ENCODE measurements around the gene TSN. TPM values are rescaled to one million over a fixed set of nuclear protein-coding genes. Genes with fewer than 3 reads are reported as not detected.
"Not testable (repeated sequence)": the region's sequence is repeated elsewhere in the genome, so short reads cannot be mapped to it uniquely, and the experiment has no call there.

TSN gene
- total and polyA plus RNA-seq, 5 donors from 2014 or later, result 61.9 to 99.4 (median 90.7) TPM

DNA sequence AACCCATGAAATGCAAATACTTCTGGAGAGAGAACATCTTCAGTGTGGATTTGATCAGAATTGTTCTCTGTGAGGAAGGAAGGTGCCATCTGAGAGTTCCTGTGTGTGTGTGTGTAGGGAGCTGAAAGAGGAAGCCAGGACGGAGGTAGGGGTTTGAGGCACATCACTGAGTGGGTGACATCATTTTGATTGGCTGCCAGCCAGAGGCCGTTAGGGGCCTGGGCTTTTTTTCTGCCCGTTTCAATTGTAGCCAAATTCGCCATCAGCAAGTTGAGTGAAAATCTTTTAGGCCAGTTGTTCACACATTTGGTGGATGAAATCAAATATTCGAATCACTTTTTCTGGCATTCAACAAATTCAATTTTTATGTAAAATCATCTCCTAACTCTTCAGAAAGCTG is 48.9 kb downstream of the TSN start:
- no peak for ATAC-seq (ENCODE audit: low read depth in 2 of 2)

GRCh38 chr2:121804997-121805765 is 49.7 kb downstream of the TSN start:
- H3K27ac Mint-ChIP-seq, result no peak overlapping the region

More for the DNA sequence above, 48.9 kb downstream of the TSN start:
- peaks cover 0 to 4% (median 0%) of the 10 kb centered on the region in 4 donors for H3K4me1 Mint-ChIP-seq
- no peaks in the 10 kb centered on the region for H3K4me1 ChIP-seq (ENCODE audit: control insufficient read depth, insufficient read depth, low read length, poor library complexity, severe bottlenecking)
- H3K4me3 ChIP-seq (ENCODE audit: low read depth, low read length), result no peak overlapping the region
- no peak overlapping the region for H3K27ac ChIP-seq (ENCODE audit: insufficient read depth, low read length, poor library complexity, severe bottlenecking)
- H3K36me3 Mint-ChIP-seq, result no peaks in the 10 kb centered on the region
- H3K9me3 ChIP-seq (ENCODE audit: control insufficient read depth in 2 of 2, low read length in 2 of 2), result peaks cover 0 to 6% of the 10 kb centered on the region in 2 experiments
- peaks cover 0 to 24% (median 6%) of the 10 kb centered on the region in 7 donors for H3K9me3 Mint-ChIP-seq
- no peak overlapping the region for H3K4me3 Mint-ChIP-seq
- H3K36me3 ChIP-seq (ENCODE audit: control insufficient read depth, insufficient read depth, low read length), result no peaks in the 10 kb centered on the region
- peaks cover 4% of the 10 kb centered on the region for H3K27me3 ChIP-seq (ENCODE audit: control insufficient read depth, insufficient read depth, low read length)
- H3K27me3 Mint-ChIP-seq, result peaks cover 40% of the 10 kb centered on the region
- H3K27ac Mint-ChIP-seq, result no peak overlapping the region
- no peak for DNase-seq

GRCh38 chr2:121805766-121806143 is 50.3 kb downstream of the TSN start:
- H3K36me3 ChIP-seq (ENCODE audit: control insufficient read depth, insufficient read depth, low read length), result no peaks in the 10 kb centered on the region
- no peak overlapping the region for H3K4me3 ChIP-seq (ENCODE audit: low read depth, low read length)
- Mint-ChIP-seq H3K27me3 (peaks cover 33% of the 10 kb centered on the region), H3K9me3 (peaks cover 0 to 15% (median 6%) of the 10 kb centered on the region in 7 donors), H3K36me3 (no peaks in the 10 kb centered on the region), H3K27ac (no peak overlapping the region), H3K4me1 (peaks cover 0 to 4% (median 0%) of the 10 kb centered on the region in 4 donors), H3K4me3 (no peak overlapping the region)
- peaks cover 0 to 6% of the 10 kb centered on the region in 2 experiments for H3K9me3 ChIP-seq (ENCODE audit: control insufficient read depth in 2 of 2, low read length in 2 of 2)
- peaks cover 4% of the 10 kb centered on the region for H3K27me3 ChIP-seq (ENCODE audit: control insufficient read depth, insufficient read depth, low read length)
- H3K4me1 ChIP-seq (ENCODE audit: control insufficient read depth, insufficient read depth, low read length, poor library complexity, severe bottlenecking), result no peaks in the 10 kb centered on the region
- H3K27ac ChIP-seq (ENCODE audit: insufficient read depth, low read length, poor library complexity, severe bottlenecking), result no peak overlapping the region
- ATAC-seq (ENCODE audit: low read depth in 2 of 2) (no peak), DNase-seq (no peak)

More at GRCh38 chr2:121804997-121805765, 49.7 kb downstream of the TSN start:
- Mint-ChIP-seq H3K36me3 (no peaks in the 10 kb centered on the region), H3K9me3 (peaks cover 0 to 20% (median 6%) of the 10 kb centered on the region in 7 donors), H3K27me3 (peaks cover 36% of the 10 kb centered on the region), H3K4me1 (peaks cover 0 to 4% (median 0%) of the 10 kb centered on the region in 4 donors), H3K4me3 (no peak overlapping the region)
- no peak for ATAC-seq (ENCODE audit: low read depth in 2 of 2)
- H3K4me3 ChIP-seq (ENCODE audit: low read depth, low read length), result no peak overlapping the region
- peaks cover 4% of the 10 kb centered on the region for H3K27me3 ChIP-seq (ENCODE audit: control insufficient read depth, insufficient read depth, low read length)
- H3K4me1 ChIP-seq (ENCODE audit: control insufficient read depth, insufficient read depth, low read length, poor library complexity, severe bottlenecking), result no peaks in the 10 kb centered on the region
- no peak for DNase-seq
- H3K36me3 ChIP-seq (ENCODE audit: control insufficient read depth, insufficient read depth, low read length), result no peaks in the 10 kb centered on the region
- peaks cover 0 to 6% of the 10 kb centered on the region in 2 experiments for H3K9me3 ChIP-seq (ENCODE audit: control insufficient read depth in 2 of 2, low read length in 2 of 2)
- no peak overlapping the region for H3K27ac ChIP-seq (ENCODE audit: insufficient read depth, low read length, poor library complexity, severe bottlenecking)

- H3K4me1 Mint-ChIP-seq; H3K9me3 ChIP-seq (ENCODE audit: control insufficient read depth in 2 of 2, low read length in 2 of 2); ATAC-seq (ENCODE audit: low read depth in 2 of 2); H3K4me1 ChIP-seq (ENCODE audit: control insufficient read depth, insufficient read depth, low read length, poor library complexity, severe bottlenecking); H3K9me3 Mint-ChIP-seq; H3K36me3 Mint-ChIP-seq; H3K4me3 Mint-ChIP-seq; H3K27ac ChIP-seq (ENCODE audit: insufficient read depth, low read length, poor library complexity, severe bottlenecking); DNase-seq; H3K27me3 ChIP-seq (ENCODE audit: control insufficient read depth, insufficient read depth, low read length); H3K36me3 ChIP-seq (ENCODE audit: control insufficient read depth, insufficient read depth, low read length); H3K4me3 ChIP-seq (ENCODE audit: low read depth, low read length): not testable (repeated sequence)
- H3K27ac Mint-ChIP-seq, result peak overlapping the region in 1 of 3 donors; percentile 37
- peaks cover 26% of the 10 kb centered on the region for H3K27me3 Mint-ChIP-seq
Measured at GRCh38 chr2:121807771-121808170, 52.3 kb downstream of the TSN start.

GRCh38 chr2:121809607-121810006 is 54.2 kb downstream of the TSN start:
- no peak overlapping the region for H3K27ac ChIP-seq (ENCODE audit: insufficient read depth, low read length, poor library complexity, severe bottlenecking)
- H3K27me3 Mint-ChIP-seq, result peaks cover 15% of the 10 kb centered on the region
- no peaks in the 10 kb centered on the region for H3K27me3 ChIP-seq (ENCODE audit: control insufficient read depth, insufficient read depth, low read length)
- no peaks in the 10 kb centered on the region for H3K4me1 ChIP-seq (ENCODE audit: control insufficient read depth, insufficient read depth, low read length, poor library complexity, severe bottlenecking)
- no peaks in the 10 kb centered on the region for H3K36me3 Mint-ChIP-seq
- peaks cover 0 to 2% (median 0%) of the 10 kb centered on the region in 7 donors for H3K9me3 Mint-ChIP-seq
- H3K9me3 ChIP-seq (ENCODE audit: control insufficient read depth in 2 of 2, low read length in 2 of 2), result no peaks in the 10 kb centered on the region
- peak overlapping the region in 1 of 3 donors; percentile 69 for H3K27ac Mint-ChIP-seq
- H3K4me3 ChIP-seq (ENCODE audit: low read depth, low read length), result no peak overlapping the region
- peaks cover 0 to 10% (median 0%) of the 10 kb centered on the region in 4 donors for H3K4me1 Mint-ChIP-seq
- no peaks in the 10 kb centered on the region for H3K36me3 ChIP-seq (ENCODE audit: control insufficient read depth, insufficient read depth, low read length)
- ATAC-seq (ENCODE audit: low read depth in 2 of 2) (no peak), DNase-seq (no peak)
- H3K4me3 Mint-ChIP-seq, result no peak overlapping the region

GRCh38 chr2:121810959-121811853 is 55.8 kb downstream of the TSN start:
- DNase-seq (peak in 1 of 3 donors; percentile 30), ATAC-seq (ENCODE audit: low read depth in 2 of 2) (no peak)
- Mint-ChIP-seq H3K27ac (no peak overlapping the region), H3K4me1 (peaks cover 0 to 6% (median 0%) of the 10 kb centered on the region in 4 donors), H3K4me3 (no peak overlapping the region), H3K9me3 (peaks cover 0 to 2% (median 0%) of the 10 kb centered on the region in 7 donors), H3K36me3 (no peaks in the 10 kb centered on the region), H3K27me3 (peaks cover 3% of the 10 kb centered on the region)
- Histone ChIP-seq H3K4me1 (ENCODE audit: control insufficient read depth, insufficient read depth, low read length, poor library complexity, severe bottlenecking) (no peaks in the 10 kb centered on the region), H3K36me3 (ENCODE audit: control insufficient read depth, insufficient read depth, low read length) (no peaks in the 10 kb centered on the region), H3K9me3 (ENCODE audit: control insufficient read depth in 2 of 2, low read length in 2 of 2) (no peaks in the 10 kb centered on the region), H3K27me3 (ENCODE audit: control insufficient read depth, insufficient read depth, low read length) (no peaks in the 10 kb centered on the region), H3K27ac (ENCODE audit: insufficient read depth, low read length, poor library complexity, severe bottlenecking) (no peak overlapping the region), H3K4me3 (ENCODE audit: low read depth, low read length) (no peak overlapping the region)

DNA sequence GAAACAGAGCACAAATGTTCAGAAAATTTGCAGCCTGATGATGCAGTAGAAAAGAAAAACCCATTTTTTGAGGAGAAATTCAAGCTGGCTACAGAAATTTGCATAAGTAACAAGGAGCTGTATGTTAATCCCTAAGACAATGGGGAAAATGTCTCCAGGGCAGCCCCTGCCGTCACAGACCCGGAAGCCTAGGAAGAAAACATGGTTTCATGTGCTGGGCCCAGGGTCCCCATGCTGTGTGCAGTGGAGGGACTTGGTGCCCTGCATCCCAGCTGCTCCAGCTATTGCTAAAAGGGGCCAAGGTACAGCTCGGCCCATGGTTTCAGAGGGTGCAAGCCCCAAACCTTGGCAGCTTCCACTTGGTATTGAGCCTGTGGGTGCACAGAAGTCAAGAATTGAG is 57.6 kb downstream of the TSN start:
- H3K9me3 ChIP-seq (ENCODE audit: control insufficient read depth in 2 of 2, low read length in 2 of 2); H3K4me1 Mint-ChIP-seq; DNase-seq; H3K4me3 ChIP-seq (ENCODE audit: low read depth, low read length); H3K4me3 Mint-ChIP-seq; H3K36me3 Mint-ChIP-seq; H3K27me3 Mint-ChIP-seq; H3K9me3 Mint-ChIP-seq; H3K27ac Mint-ChIP-seq; H3K27ac ChIP-seq (ENCODE audit: insufficient read depth, low read length, poor library complexity, severe bottlenecking); H3K27me3 ChIP-seq (ENCODE audit: control insufficient read depth, insufficient read depth, low read length); ATAC-seq (ENCODE audit: low read depth in 2 of 2); H3K4me1 ChIP-seq (ENCODE audit: control insufficient read depth, insufficient read depth, low read length, poor library complexity, severe bottlenecking); H3K36me3 ChIP-seq (ENCODE audit: control insufficient read depth, insufficient read depth, low read length): not testable (repeated sequence)

All from CD4-positive, CD25-positive, alpha-beta regulatory T cell (primary cell).